NCI-H1436 treated with DMSO at 0.1 percent for 48 hours (cell line): ENCODE results near the gene DCTN3.

ENCODE experiments used
- DNase-seq: peaks from one replicate; lab custom pipeline; 2025; lab: John Stamatoyannopoulos, UW

DCTN3 gene

DNA sequence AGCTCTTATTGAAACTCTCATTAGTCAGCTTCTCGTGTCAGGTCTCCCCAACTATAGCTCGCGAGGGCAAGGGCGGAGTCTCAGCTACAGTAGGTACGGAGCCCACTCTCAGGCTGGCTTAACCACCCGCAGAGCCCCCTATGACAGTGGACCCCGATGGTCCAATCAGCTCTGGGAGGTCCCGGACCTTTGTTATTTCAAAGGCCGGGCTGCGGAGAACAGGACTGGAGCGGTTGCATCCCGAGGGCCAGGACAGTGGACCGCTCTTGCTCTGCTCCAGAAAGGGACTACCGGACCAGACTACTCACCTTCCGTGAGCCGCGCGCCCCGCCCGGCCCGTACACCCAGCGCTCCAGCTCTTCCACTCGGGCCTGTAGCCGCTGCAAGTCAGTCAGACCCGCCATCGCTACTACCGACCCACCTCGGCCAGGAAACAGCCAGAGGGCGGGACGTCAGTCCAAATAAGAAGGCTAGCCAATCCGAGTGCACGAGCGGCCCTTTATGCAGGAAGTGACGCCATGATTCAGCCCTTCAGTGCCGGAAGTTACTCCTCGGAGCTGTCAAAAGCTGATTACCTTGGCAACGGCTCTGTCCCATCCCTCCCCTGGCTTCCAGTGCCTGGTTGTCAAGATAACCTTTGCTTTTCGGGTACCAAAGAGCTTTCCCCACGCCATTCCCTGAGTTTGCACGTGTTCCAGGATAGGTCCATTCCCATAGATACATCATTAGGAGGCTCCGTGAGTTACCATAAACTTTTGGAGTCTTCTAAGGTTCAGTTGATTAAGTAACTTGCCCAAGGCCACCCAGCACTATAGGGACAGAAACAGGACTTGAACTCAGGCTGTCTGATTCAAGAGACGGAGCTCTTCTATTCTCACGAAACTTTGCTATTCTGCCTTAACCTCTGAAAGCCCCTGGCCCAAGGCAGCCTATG, at the start of gene DCTN3:
DCTN3 (minus strand) TSS at position 435 of the 934 bp plus-strand sequence; CDS start at position 404, 31 bp downstream.
- peak; percentile 37 for DNase-seq

DNA sequence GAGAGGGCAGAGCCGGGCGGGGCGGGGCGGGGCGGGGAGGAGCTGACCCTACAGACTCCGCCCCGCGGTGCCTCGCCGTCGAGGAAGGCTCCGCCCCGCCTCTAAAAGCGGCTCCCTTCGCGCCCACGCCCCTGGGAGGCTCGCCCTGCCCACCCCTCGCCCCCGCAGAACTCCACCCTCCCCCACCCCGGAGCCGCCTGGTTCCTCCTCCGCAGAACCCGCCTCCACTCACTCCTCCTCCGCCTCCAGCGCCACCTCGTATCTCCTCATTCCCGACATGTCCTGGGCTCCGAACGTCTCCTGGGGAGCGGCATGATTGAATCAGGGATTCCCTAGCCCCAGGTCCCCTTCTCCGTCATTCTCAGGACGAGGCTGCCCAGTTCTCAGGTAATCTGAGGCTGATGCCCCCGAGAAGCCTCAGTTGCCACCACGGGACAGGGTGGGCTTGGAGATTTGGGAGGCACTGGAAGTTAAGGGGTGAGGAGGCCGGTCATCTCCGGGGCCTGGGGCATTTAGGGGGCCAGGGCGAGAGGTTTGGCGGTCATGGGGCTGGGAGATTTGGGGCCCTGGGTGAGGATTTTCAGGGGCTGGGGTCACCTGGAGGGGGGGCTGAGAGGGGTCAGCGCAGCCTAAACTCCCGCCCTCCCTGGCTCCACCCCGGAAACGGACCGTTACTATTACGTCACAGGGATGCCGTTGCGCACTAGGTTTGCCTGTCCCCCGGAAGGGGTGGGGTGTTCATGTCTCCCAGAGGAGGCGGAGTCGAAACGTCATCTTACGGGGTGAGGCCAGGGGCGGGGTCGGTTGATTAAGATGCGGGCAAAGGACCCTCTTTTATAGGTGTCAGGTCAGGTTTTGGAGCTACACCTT, 45.3 kb upstream of the DCTN3 start:
- peak; percentile 68 for DNase-seq

DNA sequence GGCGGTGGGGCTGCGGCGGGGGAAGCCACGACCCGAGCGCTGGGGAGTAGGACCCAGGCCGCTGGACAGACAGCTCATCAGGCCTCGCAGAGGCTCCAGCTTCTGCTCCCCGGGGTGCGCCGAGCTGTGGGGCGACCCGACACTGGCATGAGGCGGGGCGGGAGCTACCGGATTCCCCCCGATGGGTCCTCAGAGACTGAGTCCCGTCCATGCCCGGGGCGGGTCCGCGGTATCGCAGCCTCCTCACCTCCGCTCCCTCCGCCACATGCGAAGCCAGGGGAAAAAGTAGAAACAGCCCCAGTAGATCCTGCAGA, 44.7 kb upstream of the DCTN3 start:
- DNase-seq = no peak

DNA sequence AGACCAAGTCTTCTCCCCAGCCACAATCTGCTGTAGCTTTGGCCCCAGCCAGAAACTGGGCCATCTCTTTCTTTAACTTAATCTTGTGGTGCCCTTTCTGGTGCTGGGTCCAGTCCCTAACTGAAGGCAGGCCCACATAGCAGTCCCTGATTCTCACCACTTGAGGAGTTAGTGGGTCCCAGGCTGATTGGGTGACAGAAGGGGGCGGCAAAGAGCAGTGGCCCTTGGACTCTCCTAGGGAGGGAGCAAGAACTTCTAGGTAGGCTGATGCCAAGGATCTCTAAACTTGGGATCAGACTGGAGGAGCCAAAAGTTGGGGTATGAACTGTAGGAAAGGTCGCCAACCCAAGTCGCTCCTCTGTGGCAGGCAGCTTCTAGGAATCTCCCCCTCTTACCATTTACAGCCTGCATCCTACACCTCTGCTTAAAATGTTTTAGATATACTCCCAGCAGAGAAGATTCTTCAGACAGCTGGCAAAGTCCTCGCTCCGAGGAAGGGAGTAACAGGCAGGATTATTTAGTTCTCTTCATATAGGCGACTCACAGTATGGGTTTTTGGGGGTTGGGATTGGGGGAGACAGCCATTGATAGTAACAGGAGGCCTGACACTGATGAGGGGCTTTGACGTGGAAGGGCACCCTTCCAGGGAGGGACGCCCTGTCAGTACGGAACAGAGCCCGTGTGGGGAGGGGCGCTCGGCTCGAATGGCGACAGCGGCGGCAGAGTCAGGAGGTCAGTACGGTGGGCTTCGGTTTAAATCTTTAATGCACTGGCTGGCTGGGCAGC, 44.2 kb upstream of the DCTN3 start:
- DNase-seq = no peak

DNA sequence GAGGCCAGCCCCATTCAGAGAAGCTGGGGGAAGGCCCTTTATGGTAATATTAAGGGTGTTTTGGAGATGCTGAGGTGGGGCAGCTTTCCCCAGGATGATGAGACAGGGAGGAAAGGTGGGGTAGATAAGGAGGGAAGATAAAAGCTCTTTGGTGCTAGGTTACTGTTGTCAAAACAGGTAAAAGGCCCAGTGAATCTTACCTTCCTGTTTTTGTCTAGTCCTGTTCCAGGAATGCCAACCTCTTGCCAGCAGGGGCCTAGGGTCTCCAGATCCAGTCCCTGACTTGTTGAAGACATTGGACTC, 43.0 kb upstream of the DCTN3 start:
- no peak for DNase-seq

DNA sequence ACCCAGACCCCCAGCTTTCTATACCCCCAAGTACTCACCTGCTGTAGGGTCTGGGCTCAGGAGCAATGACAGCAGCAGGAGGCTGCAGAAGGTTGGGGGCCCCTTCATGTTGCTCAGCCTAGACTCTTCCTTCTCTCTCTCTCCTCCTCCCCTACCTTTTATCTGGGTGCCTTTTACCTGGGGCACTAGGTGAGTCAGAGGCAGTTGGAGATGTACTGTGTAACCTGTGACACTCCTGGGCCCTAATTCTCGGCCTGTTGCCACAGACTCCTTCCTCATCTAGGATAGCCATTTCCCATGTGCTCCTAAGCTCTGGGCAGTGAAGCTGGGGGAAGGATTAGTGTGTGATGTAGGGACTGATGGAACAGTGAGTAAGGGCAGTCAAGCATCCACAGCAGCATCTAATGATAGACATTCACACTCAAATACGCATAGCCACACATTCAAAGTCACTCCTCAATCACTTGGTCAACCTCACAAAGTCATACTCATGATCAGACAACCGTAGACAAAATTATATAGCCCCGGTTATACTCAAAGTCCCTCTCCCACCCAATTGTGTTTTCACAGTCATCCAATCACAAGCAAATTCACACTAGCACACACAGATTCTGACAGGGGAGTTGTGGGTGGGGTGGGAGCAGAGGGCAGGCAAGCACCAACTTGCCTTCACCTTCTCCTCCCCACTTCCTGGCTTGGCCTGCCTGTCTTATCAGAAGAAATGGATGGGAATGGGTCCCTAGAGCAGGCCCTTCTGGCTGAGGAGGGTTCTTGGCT, 42.4 kb upstream of the DCTN3 start, which contains the start of gene CCL27:
CCL27 (minus strand) TSS at position 132 of the 777 bp plus-strand sequence; CDS start at position 108, 24 bp downstream.
- DNase-seq = no peak

DNA sequence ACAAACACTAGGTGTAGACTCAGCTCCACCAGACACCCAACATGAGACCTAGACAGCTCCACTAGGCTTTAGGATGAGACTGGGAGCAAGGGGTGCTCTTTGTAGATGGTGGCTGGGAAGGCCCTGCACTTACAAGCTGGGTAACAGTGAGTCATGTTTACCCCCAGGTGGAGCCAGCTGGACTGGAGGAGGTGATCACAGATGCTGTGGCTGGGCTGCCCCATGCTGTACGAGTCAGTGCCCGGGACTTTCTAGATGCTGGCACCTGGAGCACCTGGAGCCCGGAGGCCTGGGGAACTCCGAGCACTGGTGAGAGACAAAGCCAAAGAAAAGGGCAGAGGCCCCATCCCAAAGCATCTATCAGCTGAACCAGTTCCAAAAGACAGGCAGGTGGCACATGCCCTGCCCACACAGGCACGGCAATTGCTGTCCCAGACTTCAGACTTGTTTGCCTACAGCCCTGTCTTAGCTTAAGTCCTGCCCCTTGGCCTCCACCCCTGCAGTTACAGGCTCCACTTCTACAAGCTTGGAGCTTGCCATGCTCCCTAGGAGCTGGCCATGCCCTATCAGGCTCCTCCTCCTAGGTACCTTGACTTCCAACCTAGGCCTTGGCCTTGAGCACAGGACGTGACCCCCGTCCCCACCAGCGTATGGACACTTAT, 39.4 kb upstream of the DCTN3 start:
- DNase-seq = no peak

DNA sequence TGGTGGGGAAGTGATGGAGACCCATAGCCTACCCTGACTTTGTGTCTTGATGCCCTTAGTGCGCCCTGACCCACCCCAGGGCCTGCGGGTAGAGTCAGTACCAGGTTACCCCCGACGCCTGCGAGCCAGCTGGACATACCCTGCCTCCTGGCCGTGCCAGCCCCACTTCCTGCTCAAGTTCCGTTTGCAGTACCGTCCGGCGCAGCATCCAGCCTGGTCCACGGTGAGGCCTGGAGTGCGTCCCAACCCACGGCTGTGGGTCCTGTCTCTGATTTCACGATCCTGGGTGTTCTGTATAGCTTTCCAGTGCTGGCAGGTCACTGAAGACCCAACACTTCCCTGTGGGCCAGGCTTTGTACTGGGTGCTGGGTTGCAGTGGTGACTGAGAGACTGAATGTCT, 38.2 kb upstream of the DCTN3 start:
- DNase-seq = no peak

DNA sequence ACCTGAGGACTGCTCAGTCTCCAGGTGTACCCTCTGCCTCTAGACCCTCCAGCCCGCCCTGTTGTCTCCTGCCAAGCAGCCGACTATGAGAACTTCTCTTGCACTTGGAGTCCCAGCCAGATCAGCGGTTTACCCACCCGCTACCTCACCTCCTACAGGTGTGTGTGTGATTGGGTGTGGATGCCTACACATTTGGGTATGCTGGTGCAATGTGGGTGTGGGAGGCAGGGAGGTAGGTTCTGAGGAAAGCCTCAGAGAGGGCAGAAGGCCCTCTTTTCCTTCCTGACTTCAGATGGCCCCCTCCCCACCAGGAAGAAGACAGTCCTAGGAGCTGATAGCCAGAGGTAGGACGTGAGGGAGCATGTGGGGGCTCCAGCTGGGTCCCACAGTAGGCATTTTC, 36.7 kb upstream of the DCTN3 start:
- DNase-seq = no peak

DNA sequence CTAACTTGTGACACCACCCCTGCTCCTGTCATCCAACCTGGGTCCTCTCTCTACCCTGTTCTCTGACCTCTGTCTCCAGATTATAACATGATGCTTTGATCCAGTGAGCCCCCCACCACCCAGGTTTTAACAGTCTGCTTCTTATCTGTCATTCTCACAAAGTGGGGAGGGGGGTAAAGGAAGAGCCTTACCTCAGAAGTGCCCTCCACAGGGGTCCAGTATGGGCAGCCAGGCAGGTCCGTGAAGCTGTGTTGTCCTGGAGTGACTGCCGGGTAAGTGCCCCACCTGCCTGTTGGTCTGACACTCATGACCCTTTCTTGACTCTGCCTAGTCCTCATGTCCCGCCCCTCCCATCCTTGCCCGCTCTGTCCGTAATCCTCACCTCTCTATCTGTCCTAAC, 35.1 kb upstream of the DCTN3 start:
- no peak for DNase-seq

DNA sequence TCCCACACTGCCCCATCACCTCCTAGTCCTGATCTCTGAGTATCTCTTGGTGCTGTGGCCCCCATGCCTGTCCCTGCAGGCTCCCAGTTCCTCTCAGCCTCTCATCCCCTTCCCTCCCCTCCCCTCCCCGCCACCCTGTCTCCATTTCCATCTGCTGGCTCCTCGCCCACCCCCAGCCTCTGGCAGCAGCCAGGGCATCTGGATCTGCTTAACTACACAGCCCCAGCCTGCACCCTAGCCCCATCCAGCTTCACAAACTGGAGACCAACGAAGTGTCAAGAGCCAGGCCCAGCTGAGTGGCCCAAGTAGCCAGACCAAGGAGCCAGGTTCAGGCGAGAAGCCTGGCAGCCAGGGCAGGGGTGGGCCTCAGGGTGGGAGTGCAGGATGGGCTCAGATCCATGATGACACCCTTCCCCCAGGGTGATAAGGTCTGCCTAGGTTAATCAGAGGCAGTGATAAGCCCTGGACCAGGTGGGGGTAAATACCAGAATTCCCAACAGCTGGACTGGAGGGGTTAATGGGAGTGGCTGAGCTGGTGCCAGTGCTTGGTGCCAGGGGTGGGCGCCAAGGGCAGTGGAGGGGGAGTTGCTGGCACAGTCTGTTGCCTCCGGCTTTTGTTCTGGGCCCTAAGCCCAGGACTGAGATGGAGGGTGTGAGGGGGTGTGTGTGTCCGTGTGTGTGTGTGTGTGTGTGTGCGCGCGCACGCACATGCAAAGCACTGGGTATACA, 34.2 kb upstream of the DCTN3 start:
- DNase-seq = no peak

DNA sequence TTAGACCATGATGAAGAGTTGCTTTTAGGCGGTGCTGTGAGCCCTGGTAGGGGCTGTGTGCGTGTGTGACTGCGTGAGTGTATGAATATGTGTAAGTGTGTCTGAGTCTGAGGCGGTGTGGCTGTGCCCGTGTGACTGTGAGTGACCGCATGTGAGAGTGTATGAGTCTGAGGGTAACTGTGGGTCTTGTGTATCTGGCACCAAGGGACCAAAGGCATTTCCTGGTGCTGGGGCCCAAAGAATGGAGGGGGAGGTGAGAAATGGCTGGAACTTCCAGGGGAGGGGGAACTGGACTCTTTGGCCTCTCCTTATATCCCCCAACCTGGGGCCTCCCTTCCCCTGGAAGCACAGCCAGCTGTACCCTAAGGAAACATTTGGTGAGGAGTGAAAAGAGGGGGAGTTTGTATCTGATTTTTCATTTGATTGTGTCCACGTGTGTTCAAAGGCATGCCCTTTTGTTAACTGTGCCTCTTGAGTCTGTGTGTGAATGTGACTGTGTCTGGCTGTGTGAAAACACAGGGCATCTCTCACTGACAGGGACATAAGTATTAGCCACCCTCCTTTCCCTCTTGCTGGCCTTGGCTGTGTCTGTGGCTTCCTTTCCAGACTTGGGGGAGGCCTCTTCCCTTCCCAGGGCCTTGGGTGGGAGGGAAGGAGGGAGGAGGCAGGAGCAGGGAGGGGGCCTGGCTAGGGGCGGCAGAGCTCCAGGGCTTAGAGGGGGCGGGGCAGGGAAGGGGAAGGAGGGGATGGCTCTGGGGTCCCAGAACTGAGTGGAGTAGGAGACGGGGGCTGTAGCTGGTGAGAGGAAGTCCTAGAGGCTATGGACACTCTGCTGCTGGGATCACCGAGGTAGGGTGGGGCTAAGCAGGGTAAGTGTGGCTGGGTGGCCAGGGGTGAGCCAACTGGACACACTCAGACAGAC, 33.1 kb upstream of the DCTN3 start:
- DNase-seq = no peak

DNA sequence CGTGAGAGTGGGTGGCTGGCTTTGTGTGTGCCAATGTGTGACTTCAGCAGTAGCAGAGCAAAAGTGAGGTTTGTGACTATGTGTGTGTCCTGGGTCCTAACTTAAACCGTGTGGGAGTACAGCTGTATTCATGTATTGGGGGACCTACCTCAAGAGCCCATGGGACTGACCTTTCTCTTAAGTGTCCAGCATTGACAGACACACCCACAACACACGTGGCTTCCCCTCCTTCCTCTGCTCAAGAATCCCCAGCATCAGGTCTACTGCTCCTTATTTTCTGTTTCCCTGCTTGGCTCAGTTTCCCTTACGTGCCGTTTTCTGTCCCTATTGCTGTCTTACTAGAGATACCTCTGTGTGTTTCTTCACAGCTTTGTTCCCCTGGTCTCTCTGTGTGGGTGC, 32.3 kb upstream of the DCTN3 start:
- no peak for DNase-seq

DNA sequence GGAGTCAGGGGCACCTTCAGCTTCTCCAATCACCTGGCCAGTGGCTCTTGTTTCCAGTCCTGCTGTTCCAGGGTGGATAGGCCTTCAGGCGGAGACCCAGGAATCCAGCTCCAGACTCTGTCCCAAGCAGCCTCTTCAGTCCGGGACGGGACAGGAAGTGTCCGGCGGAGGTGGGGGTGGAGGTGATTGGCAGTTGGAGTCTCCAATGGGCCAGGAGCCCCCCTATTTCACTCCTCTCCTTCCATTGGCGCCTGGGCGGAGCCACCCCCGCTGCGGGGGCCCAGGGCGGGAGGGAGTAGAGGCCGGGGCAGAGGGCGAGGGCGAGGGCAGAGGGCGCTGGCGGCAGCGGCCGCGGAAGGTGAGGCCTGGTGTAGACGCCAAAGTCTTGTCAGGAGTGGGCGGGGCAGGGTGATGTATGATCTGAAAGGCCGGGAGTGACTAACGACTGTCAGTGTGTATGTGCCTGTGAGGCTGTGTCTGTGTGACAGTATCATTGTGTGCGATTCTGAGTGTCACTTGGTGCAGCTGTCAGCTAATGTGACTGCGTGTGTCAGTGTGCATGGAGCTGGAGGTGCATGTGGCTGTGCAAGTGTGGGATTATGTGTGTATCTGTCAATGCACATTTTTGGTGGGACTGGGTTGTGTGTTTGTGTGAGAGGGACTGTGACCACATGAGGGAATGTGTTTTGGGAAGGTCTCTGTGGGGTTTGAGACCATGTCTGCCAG, 31.7 kb upstream of the DCTN3 start, which contains the start of gene IL11RA:
IL11RA (plus strand) TSS at position 310 of the 726 bp plus-strand sequence. CDS start 3,033 bp downstream, outside the sequence.
- no peak for DNase-seq

DNA sequence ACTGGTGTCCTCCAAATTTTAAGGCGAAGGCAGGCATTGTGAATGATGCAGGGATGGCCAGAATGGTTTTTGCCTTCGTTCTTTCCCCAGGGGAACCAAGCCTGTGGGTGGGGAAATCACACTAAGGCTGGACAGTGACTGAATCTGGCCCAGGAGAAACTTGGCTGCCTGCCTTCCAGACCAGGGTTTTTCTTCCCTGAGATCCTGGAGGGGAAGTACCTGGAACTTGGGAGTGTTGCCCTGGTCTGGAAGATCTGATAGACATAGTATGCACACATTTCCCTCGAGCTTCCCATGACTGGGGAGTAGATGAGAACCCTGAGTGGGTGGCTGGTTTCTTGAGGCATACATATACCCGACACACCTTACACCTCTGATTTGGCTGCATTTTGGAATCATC, 31.0 kb upstream of the DCTN3 start:
- no peak for DNase-seq

DNA sequence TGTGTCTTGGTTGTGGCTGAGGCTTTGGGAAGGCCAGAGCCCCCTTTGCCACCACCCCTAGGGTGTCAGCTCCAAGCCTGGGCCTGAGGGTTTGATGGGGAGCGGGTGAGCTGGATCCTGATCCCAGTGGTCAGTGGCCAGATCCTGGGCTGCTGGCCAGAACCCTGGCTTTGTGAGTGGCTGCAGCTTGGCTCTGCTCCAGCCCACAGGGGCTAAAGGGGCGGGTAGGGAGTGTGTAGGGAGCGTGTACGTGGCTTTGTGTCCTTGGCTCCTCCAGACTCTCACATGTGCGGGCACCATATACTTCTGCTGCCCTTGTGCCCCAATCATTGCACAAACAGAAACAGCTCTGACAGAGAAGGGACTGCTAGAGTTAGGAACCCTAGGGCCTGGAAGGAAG, 30.5 kb upstream of the DCTN3 start:
- no peak for DNase-seq

DNA sequence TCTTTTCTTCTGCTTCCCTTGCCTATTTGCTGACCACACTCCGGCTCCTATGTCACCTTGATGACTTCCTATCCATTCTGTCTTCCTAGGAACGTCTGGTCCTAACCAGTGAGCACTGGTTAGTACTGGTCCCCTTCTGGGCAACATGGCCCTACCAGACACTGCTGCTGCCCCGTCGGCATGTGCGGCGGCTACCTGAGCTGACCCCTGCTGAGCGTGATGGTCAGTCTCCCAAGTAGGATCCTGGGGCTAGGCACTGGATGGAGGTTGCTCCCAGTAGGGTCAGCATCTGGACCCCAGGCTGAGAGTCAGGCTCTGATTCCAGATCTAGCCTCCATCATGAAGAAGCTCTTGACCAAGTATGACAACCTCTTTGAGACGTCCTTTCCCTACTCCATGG, 28.4 kb upstream of the DCTN3 start:
- no peak for DNase-seq

DNA sequence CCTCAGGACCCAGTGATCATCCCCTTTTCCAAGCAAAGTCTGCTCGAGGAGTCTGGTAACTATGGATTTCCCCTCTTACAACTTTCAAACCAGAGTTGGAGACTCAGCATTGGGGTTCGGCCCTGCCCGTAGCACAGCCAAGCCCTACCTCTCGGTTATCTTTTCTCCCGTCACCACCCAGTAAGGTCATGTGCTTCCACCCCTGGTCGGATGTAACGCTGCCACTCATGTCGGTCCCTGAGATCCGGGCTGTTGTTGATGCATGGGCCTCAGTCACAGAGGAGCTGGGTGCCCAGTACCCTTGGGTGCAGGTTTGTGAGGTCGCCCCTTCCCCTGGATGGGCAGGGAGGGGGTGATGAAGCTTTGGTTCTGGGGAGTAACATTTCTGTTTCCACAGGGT, 27.4 kb upstream of the DCTN3 start:
- DNase-seq = no peak

DNA sequence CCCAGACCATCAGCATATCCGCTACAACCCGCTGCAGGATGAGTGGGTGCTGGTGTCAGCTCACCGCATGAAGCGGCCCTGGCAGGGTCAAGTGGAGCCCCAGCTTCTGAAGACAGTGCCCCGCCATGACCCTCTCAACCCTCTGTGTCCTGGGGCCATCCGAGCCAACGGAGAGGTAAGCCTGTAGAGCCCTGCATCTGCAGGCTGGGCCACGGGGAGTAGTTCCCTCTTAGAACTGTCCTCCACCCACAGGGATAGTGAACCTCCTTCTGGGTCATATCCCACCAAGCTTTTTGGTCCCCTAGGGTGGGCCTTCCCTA, 26.7 kb upstream of the DCTN3 start:
- no peak for DNase-seq
